Keratinocyte (primary cell): ENCODE results near the gene PTBP1.

Source experiments
- EZH2 ChIP-seq: IDR thresholded peaks from one replicate; pipeline ENCODE4 v1.6.1; 2012; ENCODE audit warnings: inconsistent platforms, mild to moderate bottlenecking, low read length, moderate library complexity
- TF ChIP-seq, protein P1 (sequence below), 3 experiments: IDR thresholded peaks in 1 of 3; conservative IDR thresholded peaks in 1 of 3; optimal IDR thresholded peaks in 1 of 3; 2 replicates in 2 of 3; 3 replicates in 1 of 3; pipeline versions ENCODE3 to v1.5.1; 2011; ENCODE audit warnings: low read length in 3 of 3, mild to moderate bottlenecking in 3 of 3, moderate library complexity in 2 of 3, control low read depth in 1 of 3, inconsistent platforms in 1 of 3; ENCODE audit not compliant: insufficient read depth in 2 of 3; ENCODE audit errors: extremely low read depth in 1 of 3

DNA sequence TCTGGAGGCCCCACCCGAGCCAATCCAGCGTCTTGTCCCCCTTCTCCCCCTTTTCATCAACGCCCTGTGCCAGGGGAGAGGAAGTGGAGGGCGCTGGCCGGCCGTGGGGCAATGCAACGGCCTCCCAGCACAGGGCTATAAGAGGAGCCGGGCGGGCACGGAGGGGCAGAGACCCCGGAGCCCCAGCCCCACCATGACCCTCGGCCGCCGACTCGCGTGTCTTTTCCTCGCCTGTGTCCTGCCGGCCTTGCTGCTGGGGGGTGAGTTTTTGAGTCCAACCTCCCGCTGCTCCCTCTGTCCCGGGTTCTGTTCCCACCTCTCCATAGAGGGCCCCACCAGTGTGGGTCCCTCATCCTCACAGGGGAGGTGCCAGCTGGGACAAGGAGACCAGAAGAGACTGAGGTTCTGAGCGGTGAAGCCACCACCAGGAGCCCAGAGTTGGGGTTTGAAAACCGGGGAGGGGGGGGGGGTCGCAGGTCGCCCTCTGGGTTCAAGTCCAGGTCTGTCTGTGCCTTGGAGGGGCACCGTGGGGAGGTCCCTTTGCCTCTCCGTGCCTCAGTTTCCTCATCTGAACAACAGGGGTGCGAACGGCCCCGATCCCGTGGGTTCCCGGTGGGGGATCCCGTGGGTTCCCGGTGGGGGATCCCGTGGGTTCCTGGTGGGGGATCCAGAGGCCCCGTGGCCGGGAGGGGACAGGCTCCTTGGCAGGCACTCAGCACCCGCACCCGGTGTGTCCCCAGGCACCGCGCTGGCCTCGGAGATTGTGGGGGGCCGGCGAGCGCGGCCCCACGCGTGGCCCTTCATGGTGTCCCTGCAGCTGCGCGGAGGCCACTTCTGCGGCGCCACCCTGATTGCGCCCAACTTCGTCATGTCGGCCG lies 55.1 kb downstream of the PTBP1 start, which contains the start of gene ELANE:
- no peak for TF ChIP-seq EZH2
- TF ChIP-seq, protein P1, sequence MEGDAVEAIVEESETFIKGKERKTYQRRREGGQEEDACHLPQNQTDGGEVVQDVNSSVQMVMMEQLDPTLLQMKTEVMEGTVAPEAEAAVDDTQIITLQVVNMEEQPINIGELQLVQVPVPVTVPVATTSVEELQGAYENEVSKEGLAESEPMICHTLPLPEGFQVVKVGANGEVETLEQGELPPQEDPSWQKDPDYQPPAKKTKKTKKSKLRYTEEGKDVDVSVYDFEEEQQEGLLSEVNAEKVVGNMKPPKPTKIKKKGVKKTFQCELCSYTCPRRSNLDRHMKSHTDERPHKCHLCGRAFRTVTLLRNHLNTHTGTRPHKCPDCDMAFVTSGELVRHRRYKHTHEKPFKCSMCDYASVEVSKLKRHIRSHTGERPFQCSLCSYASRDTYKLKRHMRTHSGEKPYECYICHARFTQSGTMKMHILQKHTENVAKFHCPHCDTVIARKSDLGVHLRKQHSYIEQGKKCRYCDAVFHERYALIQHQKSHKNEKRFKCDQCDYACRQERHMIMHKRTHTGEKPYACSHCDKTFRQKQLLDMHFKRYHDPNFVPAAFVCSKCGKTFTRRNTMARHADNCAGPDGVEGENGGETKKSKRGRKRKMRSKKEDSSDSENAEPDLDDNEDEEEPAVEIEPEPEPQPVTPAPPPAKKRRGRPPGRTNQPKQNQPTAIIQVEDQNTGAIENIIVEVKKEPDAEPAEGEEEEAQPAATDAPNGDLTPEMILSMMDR (optimal IDR thresholded peaks at IDR 0.05 in 1 of 3, IDR thresholded peaks at IDR 0.05 in 1 of 3, conservative IDR thresholded peaks at IDR 0.05 in 1 of 3; ENCODE audit: extremely low read depth in 1 of 3, insufficient read depth in 2 of 3, low read length in 3 of 3): no peak
